Middle frontal gyrus (tissue), 1 donor: ENCODE measurements around the gene TMEM145.
A peak's percentile ranks its signal among the peaks of the same experiment; 100 is the strongest.
"Not testable (repeated sequence)": the region's sequence is repeated elsewhere in the genome, so short reads cannot be mapped to it uniquely, and the experiment has no call there.

Source experiments
- DNase-seq: peaks from one replicate; pipeline ENCODE4 v3.0.0-alpha.2; 2015; ENCODE audit warnings: low spot score; ENCODE audit errors: extremely low spot score

Gene TMEM145

GRCh38 chr19:42333975-42334696 lies 21.0 kb downstream of the TMEM145 start:
- no peak for DNase-seq

DNA sequence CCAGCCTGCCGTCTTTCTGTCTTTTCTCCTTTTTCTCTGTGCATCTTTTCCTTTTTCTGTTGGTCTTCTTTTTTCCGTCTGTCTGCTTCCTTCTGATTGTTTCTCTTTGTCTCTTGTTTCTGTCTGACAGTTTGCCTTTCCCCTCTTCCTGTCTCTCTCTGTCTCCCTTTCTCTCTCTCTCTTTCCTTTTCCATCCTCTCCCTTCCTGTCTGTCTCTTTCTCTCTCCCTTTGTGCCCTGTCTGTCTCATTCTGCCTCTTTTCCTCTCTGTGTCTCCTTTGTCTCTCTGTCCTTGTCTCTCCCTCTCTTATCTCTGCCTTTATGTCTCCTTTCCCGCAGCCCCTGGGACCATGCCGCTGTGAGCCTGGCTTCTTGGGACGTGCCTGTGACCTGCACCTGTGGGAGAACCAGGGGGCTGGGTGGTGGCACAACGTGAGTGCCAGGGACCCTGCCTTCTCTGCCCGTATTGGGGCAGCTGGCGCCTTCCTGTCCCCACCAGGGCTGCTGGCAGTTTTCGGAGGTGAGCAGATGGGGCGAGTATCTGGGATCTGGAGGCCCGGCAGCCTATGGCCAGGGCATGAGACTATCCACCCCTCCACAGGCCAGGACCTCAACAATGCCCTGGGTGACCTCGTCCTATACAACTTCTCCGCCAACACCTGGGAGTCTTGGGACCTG lies 21.7 kb downstream of the TMEM145 start:
- no peak for DNase-seq

GRCh38 chr19:42335374-42335936 lies 22.3 kb downstream of the TMEM145 start:
- no peak for DNase-seq

DNA sequence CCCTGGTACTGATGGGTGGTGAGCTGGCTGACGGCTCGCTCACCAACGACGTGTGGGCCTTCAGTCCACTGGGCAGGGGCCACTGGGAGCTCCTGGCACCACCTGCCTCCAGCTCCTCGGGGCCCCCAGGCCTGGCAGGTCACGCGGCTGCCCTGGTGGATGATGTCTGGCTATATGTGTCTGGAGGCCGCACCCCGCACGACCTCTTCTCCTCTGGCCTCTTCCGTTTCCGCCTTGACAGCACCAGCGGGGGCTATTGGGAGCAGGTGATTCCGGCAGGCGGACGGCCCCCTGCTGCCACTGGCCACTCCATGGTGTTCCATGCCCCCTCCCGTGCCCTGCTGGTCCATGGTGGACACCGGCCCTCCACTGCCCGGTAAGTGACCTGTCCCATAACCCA lies 22.9 kb downstream of the TMEM145 start:
- no peak for DNase-seq

GRCh38 chr19:42339126-42339860 lies 26.2 kb downstream of the TMEM145 start:
- not testable (repeated sequence) for DNase-seq

GRCh38 chr19:42339922-42340321 lies 26.8 kb downstream of the TMEM145 start:
- not testable (repeated sequence) for DNase-seq

GRCh38 chr19:42343344-42344110 lies 30.4 kb downstream of the TMEM145 start:
- no peak for DNase-seq

DNA sequence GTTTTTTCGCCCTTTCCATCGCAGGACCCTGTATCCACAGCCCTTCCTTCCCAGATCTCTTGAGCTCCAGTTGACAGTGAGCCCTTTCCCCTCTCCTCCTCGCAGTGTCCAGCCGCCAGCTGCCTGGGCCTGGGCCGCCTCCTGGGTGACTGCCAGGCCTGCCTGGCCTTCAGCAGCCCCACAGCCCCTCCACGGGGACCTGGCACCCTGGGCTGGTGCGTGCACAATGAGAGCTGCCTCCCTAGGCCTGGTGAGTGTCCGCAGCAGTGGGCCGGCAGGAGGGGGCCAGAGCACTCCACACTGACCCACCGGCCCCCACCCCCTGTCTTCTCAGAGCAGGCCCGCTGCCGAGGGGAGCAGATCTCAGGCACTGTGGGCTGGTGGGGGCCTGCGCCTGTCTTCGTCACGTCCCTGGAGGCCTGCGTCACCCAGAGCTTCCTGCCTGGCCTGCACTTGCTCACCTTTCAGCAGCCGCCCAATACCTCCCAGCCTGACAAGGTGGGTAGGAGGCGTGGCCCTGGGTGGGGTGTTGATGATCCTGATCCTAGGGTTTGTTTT lies 31.3 kb downstream of the TMEM145 start:
- DNase-seq, result no peak

- no peak for DNase-seq
These were observed 32.2 kb downstream of the TMEM145 start for GRCh38 chr19:42345191-42345812.

DNA sequence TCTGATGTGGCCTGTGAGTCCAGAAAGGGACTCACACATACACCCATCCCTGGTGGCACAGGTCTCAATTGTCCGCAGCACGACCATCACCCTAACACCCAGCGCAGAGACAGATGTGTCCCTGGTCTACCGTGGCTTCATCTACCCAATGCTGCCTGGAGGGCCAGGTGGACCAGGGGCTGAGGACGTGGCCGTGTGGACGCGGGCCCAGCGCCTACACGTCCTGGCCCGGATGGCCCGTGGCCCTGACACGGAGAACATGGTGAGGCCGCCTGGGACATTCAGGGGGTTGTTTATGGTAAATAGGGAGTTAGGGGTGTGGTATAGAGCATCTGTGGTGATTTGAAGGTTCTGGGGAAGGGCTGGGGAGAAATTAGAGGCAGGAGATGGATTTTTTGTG lies 35.1 kb downstream of the TMEM145 start:
- DNase-seq, result no peak

GRCh38 chr19:42349378-42350107 lies 36.4 kb downstream of the TMEM145 start:
- no peak for DNase-seq

GRCh38 chr19:42350417-42350816 lies 37.3 kb downstream of the TMEM145 start:
- no peak for DNase-seq

DNA sequence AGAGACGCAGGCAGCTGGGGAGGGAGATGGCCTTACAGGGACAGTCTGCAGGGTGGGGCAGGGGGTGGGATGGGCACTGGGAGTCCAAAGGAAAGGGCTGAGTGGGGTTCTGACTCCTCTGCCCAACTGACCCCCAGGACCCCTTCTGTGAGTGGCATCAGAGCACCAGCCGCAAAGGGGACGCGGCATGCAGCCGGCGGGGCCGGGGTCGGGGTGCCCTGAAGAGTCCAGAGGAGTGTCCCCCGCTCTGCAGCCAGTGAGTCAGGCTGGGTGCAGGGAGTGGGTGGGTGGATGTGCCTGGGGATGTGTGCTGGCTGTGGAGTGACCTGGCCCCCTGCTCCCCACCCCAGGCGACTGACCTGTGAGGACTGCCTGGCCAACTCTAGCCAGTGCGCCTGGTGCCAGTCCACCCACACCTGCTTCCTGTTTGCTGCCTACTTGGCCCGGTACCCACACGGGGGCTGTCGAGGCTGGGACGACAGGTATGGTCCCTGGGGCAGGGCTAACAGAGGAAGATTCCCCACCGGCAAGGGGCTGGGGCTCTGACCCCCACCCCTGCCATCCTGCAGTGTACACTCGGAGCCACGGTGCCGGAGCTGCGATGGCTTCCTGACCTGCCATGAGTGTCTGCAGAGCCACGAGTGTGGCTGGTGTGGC lies 38.1 kb downstream of the TMEM145 start:
- DNase-seq, result no peak

DNA sequence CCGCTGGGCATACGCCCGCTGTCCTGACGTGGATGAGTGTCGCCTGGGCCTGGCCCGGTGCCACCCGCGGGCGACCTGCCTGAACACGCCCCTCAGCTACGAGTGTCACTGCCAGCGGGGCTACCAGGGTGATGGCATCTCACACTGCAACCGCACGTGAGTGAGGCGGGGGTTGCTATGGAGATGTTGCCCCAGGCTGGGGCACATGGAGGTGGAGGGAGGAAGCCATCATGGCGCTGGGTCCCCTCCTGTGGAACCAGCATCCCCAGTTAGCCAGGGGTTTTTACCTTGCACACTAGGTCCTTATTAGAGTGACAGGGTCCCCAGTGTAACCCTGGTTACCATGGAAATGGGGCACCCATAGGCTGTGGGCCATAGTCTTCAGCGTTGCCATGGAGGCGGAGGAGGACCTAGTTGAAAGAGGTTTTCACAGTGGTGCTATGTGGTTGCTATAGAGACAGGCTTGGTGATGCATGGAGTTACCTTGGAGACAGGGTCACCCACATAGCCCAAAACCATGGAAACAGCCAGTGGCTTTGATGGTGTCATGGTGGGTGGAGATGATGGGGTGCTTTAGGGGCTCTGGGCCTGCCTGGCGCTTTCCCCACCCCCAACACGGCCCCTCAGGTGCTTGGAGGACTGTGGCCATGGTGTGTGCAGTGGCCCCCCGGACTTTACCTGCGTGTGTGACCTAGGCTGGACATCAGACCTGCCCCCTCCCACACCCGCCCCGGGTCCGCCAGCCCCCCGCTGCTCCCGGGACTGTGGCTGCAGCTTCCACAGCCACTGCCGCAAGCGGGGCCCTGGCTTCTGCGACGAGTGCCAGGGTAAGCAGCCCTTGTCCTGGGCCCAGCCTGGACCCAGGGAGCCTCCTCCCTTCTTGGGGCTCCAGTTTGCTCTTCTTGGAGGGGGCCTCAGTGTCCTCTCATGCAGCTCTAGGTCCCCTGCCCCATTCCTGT lies 39.5 kb downstream of the TMEM145 start:
- peak; percentile 57 for DNase-seq

DNA sequence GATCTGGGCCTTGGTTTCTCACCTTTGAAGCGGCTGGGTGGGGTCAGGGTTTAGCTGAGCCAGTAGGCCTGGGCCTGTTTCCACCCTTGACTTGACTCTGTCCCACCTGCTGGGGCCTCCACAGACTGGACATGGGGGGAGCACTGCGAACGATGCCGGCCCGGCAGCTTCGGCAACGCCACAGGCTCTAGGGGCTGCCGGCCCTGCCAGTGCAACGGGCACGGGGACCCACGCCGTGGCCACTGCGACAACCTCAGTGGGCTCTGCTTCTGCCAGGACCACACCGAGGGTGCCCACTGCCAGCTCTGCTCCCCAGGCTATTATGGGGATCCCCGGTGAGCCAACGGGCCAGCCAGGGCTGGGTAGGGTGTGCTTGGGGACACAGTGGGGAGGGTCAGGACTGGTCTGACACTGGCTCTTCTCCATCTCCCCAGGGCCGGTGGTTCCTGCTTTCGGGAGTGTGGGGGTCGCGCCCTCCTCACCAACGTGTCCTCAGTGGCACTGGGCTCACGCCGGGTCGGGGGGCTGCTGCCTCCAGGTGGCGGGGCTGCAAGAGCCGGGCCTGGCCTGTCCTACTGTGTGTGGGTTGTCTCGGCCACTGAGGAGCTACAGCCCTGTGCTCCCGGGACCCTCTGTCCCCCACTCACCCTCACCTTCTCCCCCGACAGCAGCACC lies 40.4 kb downstream of the TMEM145 start:
- DNase-seq, result no peak

GRCh38 chr19:42355896-42356295 lies 42.8 kb downstream of the TMEM145 start:
- no peak for DNase-seq

DNA sequence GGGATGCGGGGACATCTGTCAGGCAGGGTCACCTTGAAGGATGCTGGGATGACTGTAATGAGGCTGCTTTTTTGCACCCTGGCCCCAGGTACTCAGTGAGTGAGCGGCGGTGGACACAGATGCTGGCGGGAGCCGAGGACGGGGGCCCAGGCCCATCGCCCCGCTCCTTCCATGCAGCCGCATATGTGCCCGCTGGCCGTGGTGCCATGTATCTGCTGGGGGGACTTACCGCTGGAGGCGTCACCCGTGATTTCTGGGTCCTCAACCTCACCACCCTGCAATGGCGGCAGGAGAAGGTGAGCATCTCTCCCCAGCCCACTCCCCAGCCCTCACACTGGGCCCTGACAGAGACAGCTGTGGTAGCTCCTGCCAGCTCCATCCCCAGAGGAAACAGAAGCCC lies 43.6 kb downstream of the TMEM145 start:
- no peak for DNase-seq

DNA sequence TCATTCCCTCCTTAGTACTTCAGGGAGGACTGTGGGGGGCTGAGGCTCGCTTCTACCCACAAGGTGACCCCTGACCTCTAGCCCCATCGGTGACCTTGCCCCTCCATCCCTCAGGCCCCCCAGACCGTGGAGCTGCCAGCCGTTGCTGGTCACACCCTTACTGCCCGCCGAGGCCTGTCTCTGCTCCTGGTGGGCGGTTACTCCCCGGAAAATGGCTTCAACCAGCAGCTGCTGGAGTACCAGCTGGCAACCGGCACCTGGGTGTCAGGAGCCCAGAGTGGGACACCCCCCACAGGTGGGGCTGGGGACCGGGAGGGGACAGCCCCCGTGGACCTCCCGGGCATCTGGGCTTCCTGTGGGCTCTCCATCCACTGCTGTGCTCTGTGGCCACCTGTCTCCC lies 44.2 kb downstream of the TMEM145 start:
- DNase-seq, result no peak
